Tibial artery (tissue), 4 donors: ENCODE measurements around the gene RAD51B.

Experiments used
- DNase-seq, 2 donors: peaks; one replicate each; pipeline ENCODE4 v3.0.0-alpha.2; 2019
- H3K27ac ChIP-seq, 2 donors: fragments of 200-600 bp; sonication (generic) in 1 of 2; 1 replicate in 1 of 2; 2 replicates in 1 of 2; pipeline ENCODE4 v1.5.1; 2018 to 2019; ENCODE audit warnings: mild to moderate bottlenecking in 1 of 2
- H3K27me3 ChIP-seq, 2 donors: fragments of 200-600 bp; sonication (generic) in 1 of 2; one replicate each; pipeline versions ENCODE4 v1.5.1 to v1.6.0; 2016 to 2019
- H3K36me3 ChIP-seq, 3 donors: fragments of 200-600 bp; sonication (generic) in 2 of 3; one replicate each; pipeline ENCODE4 v1.5.1; 2016 to 2019; ENCODE audit warnings: mild to moderate bottlenecking in 2 of 3
- H3K4me1 ChIP-seq, 4 donors: fragments of 200-600 bp; sonication (generic) in 2 of 4; 1 replicate in 3 of 4; 2 replicates in 1 of 4; pipeline ENCODE4 v1.5.1; 2016 to 2019
- H3K4me3 ChIP-seq, 2 donors: fragments of 200-600 bp; sonication (generic) in 1 of 2; 1 replicate in 1 of 2; 2 replicates in 1 of 2; pipeline ENCODE4 v1.5.1; 2018 to 2019; ENCODE audit warnings: mild to moderate bottlenecking in 2 of 2
- H3K9me3 ChIP-seq, 3 donors: fragments of 200-600 bp; sonication (generic) in 1 of 3; one replicate each; pipeline ENCODE4 v1.5.1; 2016 to 2019
- CTCF ChIP-seq, 2 experiments: fragments of 200-600 bp in 1 of 2; fragments of 450-650 bp in 1 of 2; IDR thresholded peaks; one replicate each; pipeline ENCODE4 v1.5.1; 2017 to 2019; ENCODE audit warnings: antibody characterized with exemption in 2 of 2, mild to moderate bottlenecking in 1 of 2, moderate library complexity in 1 of 2
- intact Hi-C: fragments of 100-400 bp; cut with DNase I; formaldehyde crosslinking; loops from one replicate; pipeline ENCODE4 v1.15.0; 2023; ENCODE audit warnings: low total_unique reads

The RAD51B gene

GRCh38 chr14:68516342-68516741 is 696.8 kb downstream of the RAD51B start:
- Histone ChIP-seq H3K27ac (no peak overlapping the region), H3K9me3 (no peaks in the 10 kb centered on the region), H3K4me1 (peaks cover 0 to 39% (median 27%) of the 10 kb centered on the region in 4 donors), H3K36me3 (no peaks in the 10 kb centered on the region), H3K27me3 (no peaks in the 10 kb centered on the region), H3K4me3 (no peak overlapping the region)
- intact Hi-C loops: no loop called here
- no peak for DNase-seq
- TF ChIP-seq CTCF (IDR thresholded peaks at IDR 0.05): no peak

- Histone ChIP-seq H3K9me3 (no peaks in the 10 kb centered on the region), H3K27ac (peak overlapping the region in 1 of 2 donors; percentile 54), H3K27me3 (no peaks in the 10 kb centered on the region), H3K36me3 (no peaks in the 10 kb centered on the region), H3K4me1 (peaks cover 0 to 49% (median 36%) of the 10 kb centered on the region in 4 donors), H3K4me3 (no peak overlapping the region)
- no peak for TF ChIP-seq CTCF (IDR thresholded peaks at IDR 0.05)
- DNase-seq: no peak
- intact Hi-C loops: no loop called here
Measured at GRCh38 chr14:68518166-68518565, 698.6 kb downstream of the RAD51B start.

- H3K27me3 ChIP-seq: no peaks in the 10 kb centered on the region
- peak overlapping the region; percentile 29 to 54 for H3K27ac ChIP-seq
- peaks cover 0 to 55% (median 45%) of the 10 kb centered on the region in 4 donors for H3K4me1 ChIP-seq
- no peak for TF ChIP-seq CTCF (IDR thresholded peaks at IDR 0.05)
- intact Hi-C loops: no loop called here
- H3K36me3 ChIP-seq: no peaks in the 10 kb centered on the region
- DNase-seq: no peak
- H3K9me3 ChIP-seq: no peaks in the 10 kb centered on the region
- H3K4me3 ChIP-seq: no peak overlapping the region
Measured at GRCh38 chr14:68518761-68519670, 699.4 kb downstream of the RAD51B start.

GRCh38 chr14:68519671-68520187 is 700.1 kb downstream of the RAD51B start:
- Histone ChIP-seq H3K27me3 (no peaks in the 10 kb centered on the region), H3K4me3 (no peak overlapping the region), H3K9me3 (no peaks in the 10 kb centered on the region), H3K27ac (peak overlapping the region; percentile 29 to 54), H3K36me3 (no peaks in the 10 kb centered on the region), H3K4me1 (peaks cover 0 to 62% (median 52%) of the 10 kb centered on the region in 4 donors)
- intact Hi-C loops: no loop called here
- TF ChIP-seq CTCF (IDR thresholded peaks at IDR 0.05): no peak
- no peak for DNase-seq

GRCh38 chr14:68520637-68521556 is 701.3 kb downstream of the RAD51B start:
- no peak for DNase-seq
- intact Hi-C loops: no loop called here
- Histone ChIP-seq H3K4me1 (peaks cover 0 to 69% (median 56%) of the 10 kb centered on the region in 4 donors), H3K9me3 (no peaks in the 10 kb centered on the region), H3K36me3 (no peaks in the 10 kb centered on the region), H3K27ac (peak overlapping the region; percentile 78 to 84), H3K4me3 (no peak overlapping the region), H3K27me3 (no peaks in the 10 kb centered on the region)
- TF ChIP-seq CTCF (IDR thresholded peaks at IDR 0.05): no peak
